AG04450 (cell line): ENCODE data around the gene P2RY12. TPM values are rescaled to one million over a fixed set of nuclear protein-coding genes. Genes with fewer than 3 reads are reported as not detected.

Experiments
- CTCF ChIA-PET: fragments of 300-600, 350-600 bp; formaldehyde crosslinking; extraction: SDS; loops from one replicate; lab custom pipeline; 2022; ENCODE audit warnings: antibody characterized with exemption, inconsistent platforms; lab: Charles Lee
- POLR2A ChIA-PET: fragments of 350-600 bp; formaldehyde crosslinking; extraction: SDS; loops from one replicate; lab custom pipeline; 2021; ENCODE audit warnings: antibody characterized with exemption, inconsistent platforms; lab: Yijun Ruan, JAX
- DNase-seq: peaks from one replicate; pipeline ENCODE4 v3.0.0-alpha.2; 2011; ENCODE audit warnings: low read depth, low spot score
- H3K27ac ChIP-seq: one replicate; pipeline ENCODE4 v1.5.1; 2012; ENCODE audit warnings: low read depth, low read length, control low read depth
- H3K27me3 ChIP-seq: one replicate; pipeline ENCODE4 v1.6.0; 2012; ENCODE audit warnings: low read length; ENCODE audit not compliant: control insufficient read depth, insufficient read depth
- H3K4me3 ChIP-seq: 2 replicates; pipeline ENCODE4 v1.5.1; 2011; ENCODE audit warnings: mild to moderate bottlenecking, low read depth, low read length, control low read depth
- H3K9me3 ChIP-seq: 2 replicates; pipeline ENCODE4 v1.5.1; 2012; ENCODE audit warnings: low read length; ENCODE audit not compliant: control insufficient read depth, insufficient read depth
- polyA plus RNA-seq: library from polyadenylated mRNA; depleted of rRNA; stranded (reverse); fragments of >200 nt; gene quantifications from 2 replicates; pipeline ENCODE4 v1.2.3, GENCODE V29; 2011
- TF ChIP-seq, protein P1 (sequence below): IDR thresholded peaks from 2 replicates; pipeline ENCODE4 v1.5.1; 2011; ENCODE audit warnings: low read depth, low read length, control low read depth, inconsistent platforms

Gene P2RY12
- polyA plus RNA-seq, 1 experiment, result not detected

GRCh38 chr3:151357463-151357850 is 27.1 kb downstream of the P2RY12 start:
- TF ChIP-seq, protein P1, sequence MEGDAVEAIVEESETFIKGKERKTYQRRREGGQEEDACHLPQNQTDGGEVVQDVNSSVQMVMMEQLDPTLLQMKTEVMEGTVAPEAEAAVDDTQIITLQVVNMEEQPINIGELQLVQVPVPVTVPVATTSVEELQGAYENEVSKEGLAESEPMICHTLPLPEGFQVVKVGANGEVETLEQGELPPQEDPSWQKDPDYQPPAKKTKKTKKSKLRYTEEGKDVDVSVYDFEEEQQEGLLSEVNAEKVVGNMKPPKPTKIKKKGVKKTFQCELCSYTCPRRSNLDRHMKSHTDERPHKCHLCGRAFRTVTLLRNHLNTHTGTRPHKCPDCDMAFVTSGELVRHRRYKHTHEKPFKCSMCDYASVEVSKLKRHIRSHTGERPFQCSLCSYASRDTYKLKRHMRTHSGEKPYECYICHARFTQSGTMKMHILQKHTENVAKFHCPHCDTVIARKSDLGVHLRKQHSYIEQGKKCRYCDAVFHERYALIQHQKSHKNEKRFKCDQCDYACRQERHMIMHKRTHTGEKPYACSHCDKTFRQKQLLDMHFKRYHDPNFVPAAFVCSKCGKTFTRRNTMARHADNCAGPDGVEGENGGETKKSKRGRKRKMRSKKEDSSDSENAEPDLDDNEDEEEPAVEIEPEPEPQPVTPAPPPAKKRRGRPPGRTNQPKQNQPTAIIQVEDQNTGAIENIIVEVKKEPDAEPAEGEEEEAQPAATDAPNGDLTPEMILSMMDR, result no peak
- CTCF ChIA-PET, result interaction anchor here (0.8 to 1.2 kb wide), 2 partner anchors 30 to 66 kb away, joined by 3 to 4 read pairs; no protein-coding TSS in a partner anchor

GRCh38 chr3:151356794-151357462 is 27.6 kb downstream of the P2RY12 start:
- H3K27me3 ChIP-seq, result no peaks in the 10 kb centered on the region
- no peak overlapping the region for H3K27ac ChIP-seq
- no peaks in the 10 kb centered on the region for H3K9me3 ChIP-seq
- DNase-seq, result no peak
- POLR2A ChIA-PET, result no interaction called here
- TF ChIP-seq, protein P1, result no peak
- H3K4me3 ChIP-seq, result no peak overlapping the region
- CTCF ChIA-PET, result interaction anchor here (1.2 kb wide), 1 partner anchor 29 kb away, joined by 4 read pairs; no protein-coding TSS in a partner anchor

More at GRCh38 chr3:151357463-151357850, 27.1 kb downstream of the P2RY12 start:
- H3K27me3 ChIP-seq, result no peaks in the 10 kb centered on the region
- no peak overlapping the region for H3K27ac ChIP-seq
- H3K9me3 ChIP-seq, result no peaks in the 10 kb centered on the region
- H3K4me3 ChIP-seq, result no peak overlapping the region
- no peak for DNase-seq
- POLR2A ChIA-PET, result no interaction called here

GRCh38 chr3:151351648-151352047 is 32.9 kb downstream of the P2RY12 start:
- Histone ChIP-seq H3K27me3 (no peaks in the 10 kb centered on the region), H3K9me3 (no peaks in the 10 kb centered on the region), H3K27ac (no peak overlapping the region), H3K4me3 (no peak overlapping the region)
- DNase-seq, result no peak
- ChIA-PET POLR2A (no interaction called here), CTCF (interaction anchor here (0.6 kb wide), 1 partner anchor 24 kb away, joined by 7 read pairs; no protein-coding TSS in a partner anchor)
- TF ChIP-seq, protein P1, result no peak

GRCh38 chr3:151351219-151351618 is 33.3 kb downstream of the P2RY12 start:
- H3K9me3 ChIP-seq, result no peaks in the 10 kb centered on the region
- H3K4me3 ChIP-seq, result no peak overlapping the region
- POLR2A ChIA-PET, result no interaction called here
- no peak overlapping the region for H3K27ac ChIP-seq
- H3K27me3 ChIP-seq, result no peaks in the 10 kb centered on the region
- no peak for DNase-seq
- CTCF ChIA-PET, result interaction anchor here (0.6 kb wide), 1 partner anchor 23 kb away, joined by 7 read pairs; no protein-coding TSS in a partner anchor
- TF ChIP-seq, protein P1, result no peak

DNA sequence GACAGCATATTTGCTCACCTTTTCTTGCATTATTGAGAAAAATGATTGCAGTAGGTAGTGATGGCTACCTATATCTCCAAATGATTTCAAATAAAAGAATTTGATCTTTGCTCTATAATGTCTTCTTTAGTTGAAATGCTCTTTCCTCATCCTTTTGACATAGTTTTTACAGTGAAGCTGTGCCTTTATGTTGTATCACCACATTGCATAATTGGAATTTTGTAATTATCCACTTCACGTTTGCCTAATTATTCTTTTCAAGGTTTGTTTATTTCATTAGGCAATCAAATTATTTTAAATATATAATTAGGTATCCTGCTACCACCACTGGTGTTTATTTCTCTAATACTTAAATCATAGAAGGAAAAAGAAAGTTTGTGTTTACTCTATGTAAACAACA is 33.9 kb downstream of the P2RY12 start:
- CTCF ChIA-PET, result interaction anchor here (1.3 kb wide), 1 partner anchor 23 kb away, joined by 3 read pairs; no protein-coding TSS in a partner anchor
- no peak for DNase-seq
- POLR2A ChIA-PET, result no interaction called here
- TF ChIP-seq, protein P1, result no peak
- Histone ChIP-seq H3K9me3 (no peaks in the 10 kb centered on the region), H3K27me3 (no peaks in the 10 kb centered on the region), H3K27ac (no peak overlapping the region), H3K4me3 (no peak overlapping the region)
